ENCODE measurements around the gene VEZF1. TPM values are rescaled to one million over a fixed set of nuclear protein-coding genes. Genes with fewer than 3 reads are reported as not detected.

VEZF1 gene
- polyA plus RNA-seq, 3 donors, result 28.3 to 40.1 (median 29.0) TPM

DNA sequence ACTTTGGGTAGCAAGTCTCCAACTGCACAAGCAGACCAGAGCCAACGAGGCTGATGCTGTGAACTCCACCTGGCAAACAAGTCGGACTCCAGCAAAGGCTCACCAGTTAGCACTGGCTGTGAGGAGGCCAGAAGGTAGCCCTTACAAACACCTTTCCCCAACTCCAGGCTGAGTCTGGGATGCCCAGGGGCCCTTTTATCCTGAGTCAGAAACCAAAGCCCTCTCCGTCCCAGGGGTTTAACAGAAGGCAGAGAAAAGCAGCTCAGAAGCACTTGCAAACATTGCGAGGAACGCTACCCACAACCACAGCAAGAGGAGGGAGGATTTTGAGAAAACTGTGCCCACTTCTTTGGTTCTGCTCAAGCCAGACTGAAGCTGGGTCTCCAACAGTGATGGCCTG, 57.8 kb downstream of the VEZF1 start:
- Histone ChIP-seq H3K9ac (ENCODE audit: insufficient read depth, low read length, poor library complexity, severe bottlenecking) (no peak overlapping the region), H3K27me3 (ENCODE audit: control insufficient read depth in 2 of 2, insufficient read depth in 2 of 2, low read length in 2 of 2) (no peaks in the 10 kb centered on the region), H2AFZ (ENCODE audit: insufficient read depth, low read depth, low read length, poor library complexity, severe bottlenecking) (no peak overlapping the region), H3K27ac (ENCODE audit: low read depth in 1 of 2, low read length in 2 of 2) (no peak overlapping the region), H3K4me3 (replicated peaks in 1 of 3; ENCODE audit: low read depth in 2 of 3, low read length in 3 of 3) (no peak overlapping the region), H3K9me3 (replicated peaks in 1 of 2; ENCODE audit: control insufficient read depth in 1 of 2, insufficient read depth in 1 of 2, low read length in 2 of 2) (no peaks in the 10 kb centered on the region), H4K20me1 (ENCODE audit: insufficient read depth, low read length) (peaks cover 49% of the 10 kb centered on the region), H3K4me1 (ENCODE audit: control insufficient read depth in 1 of 2, insufficient read depth in 2 of 2, low read length in 2 of 2) (peaks cover 6 to 9% of the 10 kb centered on the region in 2 donors), H3K36me3 (replicated peaks in 1 of 2; ENCODE audit: control insufficient read depth in 1 of 2, insufficient read depth in 2 of 2, low read length in 2 of 2) (no peaks in the 10 kb centered on the region), H3K4me2 (replicated peaks; ENCODE audit: extremely low read depth, low read length, poor library complexity, severe bottlenecking) (no peak overlapping the region), H3K79me2 (ENCODE audit: insufficient read depth, low read length) (no peaks in the 10 kb centered on the region)
- WGBS (ENCODE audit: insufficient coverage), result 100% methylated on average over 2 of the region's 5 CpGs
- Mint-ChIP-seq H3K4me1 (peaks cover 15% of the 10 kb centered on the region), H3K27ac (no peak overlapping the region), H3K4me3 (no peak overlapping the region), H3K27me3 (ENCODE audit: low read depth in 3 of 3) (peaks cover 13 to 23% (median 15%) of the 10 kb centered on the region in 3 donors), H3K9me3 (no peaks in the 10 kb centered on the region), H3K36me3 (peaks cover 4 to 8% of the 10 kb centered on the region in 2 donors)
- no peak for DNase-seq
- TF ChIP-seq, protein P1, sequence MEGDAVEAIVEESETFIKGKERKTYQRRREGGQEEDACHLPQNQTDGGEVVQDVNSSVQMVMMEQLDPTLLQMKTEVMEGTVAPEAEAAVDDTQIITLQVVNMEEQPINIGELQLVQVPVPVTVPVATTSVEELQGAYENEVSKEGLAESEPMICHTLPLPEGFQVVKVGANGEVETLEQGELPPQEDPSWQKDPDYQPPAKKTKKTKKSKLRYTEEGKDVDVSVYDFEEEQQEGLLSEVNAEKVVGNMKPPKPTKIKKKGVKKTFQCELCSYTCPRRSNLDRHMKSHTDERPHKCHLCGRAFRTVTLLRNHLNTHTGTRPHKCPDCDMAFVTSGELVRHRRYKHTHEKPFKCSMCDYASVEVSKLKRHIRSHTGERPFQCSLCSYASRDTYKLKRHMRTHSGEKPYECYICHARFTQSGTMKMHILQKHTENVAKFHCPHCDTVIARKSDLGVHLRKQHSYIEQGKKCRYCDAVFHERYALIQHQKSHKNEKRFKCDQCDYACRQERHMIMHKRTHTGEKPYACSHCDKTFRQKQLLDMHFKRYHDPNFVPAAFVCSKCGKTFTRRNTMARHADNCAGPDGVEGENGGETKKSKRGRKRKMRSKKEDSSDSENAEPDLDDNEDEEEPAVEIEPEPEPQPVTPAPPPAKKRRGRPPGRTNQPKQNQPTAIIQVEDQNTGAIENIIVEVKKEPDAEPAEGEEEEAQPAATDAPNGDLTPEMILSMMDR (IDR thresholded peaks at IDR 0.05), result no peak
- intact Hi-C loops (cut with micrococcal nuclease), result no loop called here

DNA sequence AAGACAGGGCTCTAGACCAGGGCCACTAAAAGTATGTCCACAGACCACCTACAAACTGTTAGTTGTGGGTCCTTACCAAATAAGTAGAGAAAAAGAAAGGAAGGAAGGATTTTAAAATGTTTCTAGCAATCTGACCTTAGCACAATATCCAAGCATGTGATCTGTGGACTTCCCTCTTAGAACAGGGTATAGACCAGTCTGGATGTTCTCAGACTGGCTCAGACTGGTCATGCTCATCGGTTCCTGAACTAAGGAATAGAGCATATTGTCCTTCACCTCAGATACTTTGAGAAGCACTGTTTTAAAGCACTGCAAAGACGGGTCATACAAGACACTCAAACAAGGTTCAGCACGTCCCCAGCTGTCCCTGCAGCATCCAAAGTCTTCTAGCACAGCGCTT, 58.7 kb downstream of the VEZF1 start:
- Histone ChIP-seq H3K27me3 (ENCODE audit: control insufficient read depth in 2 of 2, insufficient read depth in 2 of 2, low read length in 2 of 2) (no peaks in the 10 kb centered on the region), H2AFZ (ENCODE audit: insufficient read depth, low read depth, low read length, poor library complexity, severe bottlenecking) (no peak overlapping the region), H3K9me3 (replicated peaks in 1 of 2; ENCODE audit: control insufficient read depth in 1 of 2, insufficient read depth in 1 of 2, low read length in 2 of 2) (no peaks in the 10 kb centered on the region), H3K4me1 (ENCODE audit: control insufficient read depth in 1 of 2, insufficient read depth in 2 of 2, low read length in 2 of 2) (peaks cover 4 to 7% of the 10 kb centered on the region in 2 donors), H3K4me3 (replicated peaks in 1 of 3; ENCODE audit: low read depth in 2 of 3, low read length in 3 of 3) (no peak overlapping the region), H3K36me3 (replicated peaks in 1 of 2; ENCODE audit: control insufficient read depth in 1 of 2, insufficient read depth in 2 of 2, low read length in 2 of 2) (no peaks in the 10 kb centered on the region), H4K20me1 (ENCODE audit: insufficient read depth, low read length) (peaks cover 53% of the 10 kb centered on the region), H3K4me2 (replicated peaks; ENCODE audit: extremely low read depth, low read length, poor library complexity, severe bottlenecking) (no peak overlapping the region), H3K27ac (ENCODE audit: low read depth in 1 of 2, low read length in 2 of 2) (no peak overlapping the region), H3K79me2 (ENCODE audit: insufficient read depth, low read length) (no peaks in the 10 kb centered on the region), H3K9ac (ENCODE audit: insufficient read depth, low read length, poor library complexity, severe bottlenecking) (no peak overlapping the region)
- Mint-ChIP-seq H3K4me3 (no peak overlapping the region), H3K27me3 (ENCODE audit: low read depth in 3 of 3) (peaks cover 10 to 20% (median 17%) of the 10 kb centered on the region in 3 donors), H3K27ac (peak overlapping the region in 1 of 7 donors; percentile 70), H3K9me3 (no peaks in the 10 kb centered on the region), H3K4me1 (peaks cover 12% of the 10 kb centered on the region), H3K36me3 (peaks cover 8 to 10% of the 10 kb centered on the region in 2 donors)
- WGBS (ENCODE audit: insufficient coverage), result 84% methylated on average over 3 of the region's 4 CpGs
- TF ChIP-seq, protein P1 (IDR thresholded peaks at IDR 0.05), result no peak
- intact Hi-C loops (cut with micrococcal nuclease), result loop anchor here in 1 of 2 donors (5.0 kb wide), 1 partner anchor 57 kb away; no protein-coding TSS in a partner anchor
- no peak for DNase-seq
